NOMO-1 treated with DMSO at 0.1 percent for 48 hours (cell line): ENCODE results near the gene SLC41A1.
"Not testable (repeated sequence)": the region's sequence is repeated elsewhere in the genome, so short reads cannot be mapped to it uniquely, and the experiment has no call there.

Experiments
- DNase-seq: peaks from one replicate; lab custom pipeline; 2025; ENCODE audit not compliant: unreplicated experiment; lab: John Stamatoyannopoulos, UW

The SLC41A1 gene

DNA sequence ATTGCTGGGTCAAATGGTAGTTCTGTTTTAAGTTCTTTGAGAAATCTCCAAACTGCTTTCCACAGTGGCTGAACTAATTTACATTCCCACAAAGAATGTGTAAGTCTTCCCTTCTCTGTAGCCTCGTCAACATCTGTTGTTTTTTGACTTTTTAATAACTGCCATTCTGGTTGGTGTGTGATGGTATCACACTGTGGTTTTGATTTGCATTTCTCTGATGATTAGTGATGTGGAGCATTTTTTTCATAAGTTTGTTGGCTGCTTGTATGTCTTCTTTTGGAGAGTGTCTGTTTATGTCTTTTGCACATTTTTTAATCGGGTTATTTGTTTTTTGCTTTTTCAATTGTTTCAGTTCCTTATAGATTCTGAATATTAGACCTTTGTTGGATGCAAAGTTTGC, 10.3 kb upstream of the SLC41A1 start:
- DNase-seq = not testable (repeated sequence)

DNA sequence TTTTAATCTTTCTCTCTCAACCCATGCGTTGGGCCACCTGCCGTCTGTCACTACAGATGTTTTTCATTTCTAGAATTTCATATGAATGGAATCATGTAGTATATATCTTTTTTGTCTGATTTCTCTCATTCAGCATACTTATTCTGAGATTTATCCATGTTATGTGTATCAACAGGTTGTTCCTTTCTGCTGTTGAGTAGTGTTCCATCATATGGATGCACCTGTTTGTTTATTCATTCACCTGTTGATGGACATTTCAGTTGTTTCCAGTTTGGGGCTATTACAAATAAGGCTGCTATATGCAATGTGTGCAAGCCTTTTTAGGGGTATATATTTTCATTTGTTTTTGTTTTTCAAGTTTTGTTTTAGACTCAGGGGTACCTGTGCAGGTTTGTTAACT, 9.4 kb upstream of the SLC41A1 start:
- DNase-seq = no peak

DNA sequence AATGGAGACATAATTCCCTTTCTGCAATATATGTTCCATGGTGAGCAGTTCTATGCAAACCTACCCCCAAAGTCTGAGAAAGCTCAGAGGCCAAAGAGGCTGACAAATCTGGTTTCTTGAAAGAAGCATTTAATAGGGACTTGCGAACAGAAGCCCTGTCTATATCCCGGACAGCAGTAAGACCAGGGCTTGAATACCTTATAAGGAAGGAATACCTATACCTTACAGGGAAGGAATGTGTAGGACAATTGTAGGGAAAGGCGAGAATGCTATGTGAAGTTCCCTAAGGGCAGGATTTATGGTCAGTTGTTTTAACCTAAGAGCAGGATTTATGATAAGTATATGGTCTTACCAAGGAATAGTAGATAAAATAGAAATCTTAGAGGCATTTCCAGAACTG, 5.0 kb upstream of the SLC41A1 start:
- no peak for DNase-seq

DNA sequence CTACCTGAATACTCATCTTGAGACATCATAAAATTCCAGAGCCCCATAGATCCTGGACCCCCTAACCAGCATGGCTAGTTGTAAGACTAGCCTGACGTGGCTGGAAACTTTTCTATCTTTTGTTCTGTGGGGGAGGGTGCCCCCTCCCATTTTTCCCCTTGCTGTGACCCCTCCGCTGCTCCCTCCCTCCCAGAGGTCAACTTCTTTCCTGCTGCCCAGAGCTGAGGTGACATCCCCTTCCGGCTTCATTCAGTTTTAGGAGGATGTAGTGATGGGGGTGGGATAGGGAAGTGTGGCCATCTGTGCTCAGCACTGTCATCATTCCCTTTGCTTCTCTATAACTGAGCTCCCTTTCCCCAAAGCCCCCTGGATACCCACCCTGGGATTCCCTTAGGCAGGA, 4.4 kb upstream of the SLC41A1 start:
- no peak for DNase-seq

DNA sequence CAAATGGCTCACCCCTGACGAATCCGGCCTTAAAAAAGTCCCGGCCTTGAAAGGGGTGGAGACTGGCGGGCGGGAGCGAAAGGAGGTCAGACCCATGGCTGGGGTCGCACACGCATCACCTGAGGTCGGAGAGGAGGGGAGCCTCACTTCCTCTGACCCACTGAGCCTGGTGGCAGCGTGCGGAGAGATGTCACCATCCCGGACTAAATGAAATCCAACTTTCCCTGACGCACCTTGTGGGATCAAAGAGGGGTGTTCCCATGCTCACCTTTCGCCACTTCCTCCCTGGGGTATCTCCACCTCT, 709 bp upstream of the SLC41A1 start:
- no peak for DNase-seq

DNA sequence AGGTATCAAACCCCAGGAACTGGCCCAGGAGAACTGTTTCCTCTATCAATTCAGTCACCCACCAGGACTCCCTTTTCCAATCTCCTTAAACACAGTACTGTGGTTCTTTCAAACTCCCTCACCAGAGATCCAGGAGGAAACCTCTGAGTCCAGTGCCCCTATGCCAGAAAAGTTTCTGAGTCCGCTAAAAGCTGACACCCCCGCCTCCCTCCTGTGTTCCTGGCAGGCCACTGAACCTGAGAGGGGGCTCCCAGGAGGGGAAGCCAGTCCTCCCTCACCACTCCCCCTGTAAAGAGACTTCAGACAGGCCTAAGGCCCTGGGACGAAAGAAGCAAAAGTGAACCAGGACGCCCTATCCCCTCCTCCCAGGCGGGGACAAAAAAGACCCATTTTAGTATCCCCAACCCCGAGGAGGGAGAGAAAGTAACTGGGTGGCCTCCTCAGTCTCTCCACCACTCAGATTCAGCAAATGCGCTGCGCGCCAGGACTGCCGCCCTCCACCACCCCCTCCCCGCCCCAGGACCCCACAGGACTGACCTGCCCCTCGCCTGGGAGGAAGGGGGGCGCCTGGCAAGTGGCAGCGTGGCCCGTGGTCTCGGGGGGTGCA, 624 bp downstream of the SLC41A1 start:
- DNase-seq = no peak

DNA sequence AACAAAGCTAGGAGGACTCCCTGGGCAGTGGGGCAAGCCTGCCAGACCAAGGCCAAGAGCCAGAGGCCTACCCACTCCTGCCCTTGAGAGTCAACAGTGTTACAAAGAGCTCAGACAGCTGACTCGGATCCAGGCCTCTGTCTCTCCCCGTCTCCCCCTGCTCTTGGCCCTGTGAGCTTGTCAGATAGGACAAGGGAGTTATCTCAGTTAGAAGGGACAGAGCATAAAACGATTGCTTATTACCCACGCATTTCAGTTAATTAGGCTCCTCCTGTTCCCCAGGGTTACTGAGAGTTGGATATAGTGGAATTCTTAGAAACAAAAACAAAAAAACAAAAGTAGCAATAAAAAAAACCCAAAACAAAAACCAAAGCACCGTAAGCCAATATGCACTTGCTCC, 1.3 kb downstream of the SLC41A1 start:
- no peak for DNase-seq

DNA sequence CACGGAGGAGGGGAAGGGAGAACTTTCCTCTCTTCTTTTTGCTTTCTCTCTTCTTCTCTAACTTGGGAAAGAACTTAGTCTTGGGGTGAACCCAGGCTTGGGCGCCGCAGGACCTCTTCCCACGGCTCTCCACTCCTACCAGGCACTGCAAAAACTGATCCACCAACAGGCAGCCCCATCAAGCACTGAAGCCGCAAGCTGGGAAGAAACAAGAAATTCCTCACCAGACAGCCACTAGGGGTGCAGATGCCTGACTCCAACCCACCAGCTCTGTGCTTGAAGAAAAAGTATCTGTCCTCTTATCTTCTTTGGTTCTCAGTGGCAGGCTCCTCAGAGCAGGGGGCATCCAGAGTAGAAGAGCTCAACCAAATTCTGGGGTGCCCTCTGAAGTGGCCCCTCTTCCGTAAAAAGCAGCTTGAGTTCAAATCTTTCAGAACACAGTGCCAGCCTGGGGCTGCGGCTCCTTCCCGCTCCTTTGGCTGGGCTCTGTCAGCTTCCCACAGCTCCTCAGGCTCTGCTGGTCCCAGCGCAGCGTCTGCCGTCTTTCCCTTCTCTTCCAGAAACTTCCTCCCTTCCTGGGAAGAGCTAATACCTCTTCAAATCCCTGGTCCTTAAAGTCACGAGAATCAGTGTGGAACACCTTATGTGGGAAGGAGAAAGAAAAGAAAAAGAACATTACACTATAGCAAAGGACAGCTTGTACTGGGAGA, 2.4 kb downstream of the SLC41A1 start:
- DNase-seq = no peak

DNA sequence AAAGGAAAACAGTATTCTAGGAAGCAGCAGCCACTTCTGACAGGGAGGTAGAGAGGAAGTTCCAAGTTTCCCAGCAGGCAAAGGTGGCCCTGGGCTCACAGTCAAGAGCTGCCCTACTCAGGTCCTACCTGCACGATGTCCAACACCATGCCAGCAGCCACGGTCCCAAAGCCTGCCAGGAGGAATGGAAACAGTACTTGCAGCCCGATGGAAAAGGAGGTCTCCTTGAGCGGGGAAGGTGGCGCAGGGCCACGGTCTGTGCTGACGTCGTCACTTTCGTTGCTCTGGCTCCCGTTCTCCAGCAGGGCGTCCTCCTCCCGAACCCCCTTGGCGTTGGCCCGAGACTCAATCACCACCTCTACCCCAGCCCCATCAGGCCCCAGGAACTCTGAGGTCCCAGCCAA, 3.1 kb downstream of the SLC41A1 start:
- no peak for DNase-seq

DNA sequence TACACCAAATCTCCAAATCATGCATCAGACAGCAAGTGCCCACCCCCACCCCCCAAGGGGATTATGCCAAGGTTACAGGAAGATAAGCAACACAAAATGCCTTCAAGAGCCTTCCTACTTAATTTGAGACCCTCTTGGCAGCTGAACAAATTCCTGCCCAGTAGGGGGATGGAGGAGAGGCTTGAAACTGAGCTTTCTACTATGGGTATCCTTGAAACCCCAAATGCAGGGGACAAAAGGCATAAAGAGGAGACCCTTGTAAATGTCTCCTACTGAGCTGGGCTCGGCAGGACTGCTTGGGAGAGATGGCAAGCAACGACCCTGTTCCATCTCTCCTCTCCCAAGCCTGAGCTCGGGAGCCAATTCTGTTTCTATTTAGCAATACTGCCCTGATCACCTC, 3.5 kb downstream of the SLC41A1 start:
- no peak for DNase-seq

DNA sequence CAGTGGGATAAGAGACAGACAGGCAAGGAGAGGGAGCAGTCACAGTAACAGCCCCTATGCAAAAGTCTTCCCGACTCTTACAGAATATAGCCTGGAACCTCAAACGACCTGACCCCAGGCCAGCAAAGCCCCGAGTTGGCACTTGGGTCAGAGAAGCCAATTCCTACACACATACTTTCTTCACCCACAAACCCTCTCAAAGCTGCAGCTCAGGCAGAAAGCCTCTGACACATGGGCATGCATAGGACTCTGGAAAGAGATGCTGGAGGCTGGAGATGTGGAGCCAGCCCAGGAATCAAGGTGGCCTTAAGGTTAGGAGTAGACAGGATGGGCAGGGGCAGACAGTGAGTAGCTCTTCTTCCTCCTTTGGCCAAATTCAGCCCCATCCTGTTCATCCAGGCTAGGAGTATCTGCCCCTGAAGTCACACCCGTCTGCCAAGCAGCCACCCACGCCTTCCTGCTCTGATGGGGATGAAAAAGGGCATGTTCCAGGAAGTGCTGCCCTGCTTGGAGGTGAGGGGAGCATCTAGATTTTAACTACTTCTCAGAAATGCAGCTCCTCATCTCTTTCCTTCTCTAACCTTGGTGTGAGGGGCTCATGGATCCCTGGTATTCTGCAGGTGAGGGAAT, 7.8 kb downstream of the SLC41A1 start:
- DNase-seq = no peak

DNA sequence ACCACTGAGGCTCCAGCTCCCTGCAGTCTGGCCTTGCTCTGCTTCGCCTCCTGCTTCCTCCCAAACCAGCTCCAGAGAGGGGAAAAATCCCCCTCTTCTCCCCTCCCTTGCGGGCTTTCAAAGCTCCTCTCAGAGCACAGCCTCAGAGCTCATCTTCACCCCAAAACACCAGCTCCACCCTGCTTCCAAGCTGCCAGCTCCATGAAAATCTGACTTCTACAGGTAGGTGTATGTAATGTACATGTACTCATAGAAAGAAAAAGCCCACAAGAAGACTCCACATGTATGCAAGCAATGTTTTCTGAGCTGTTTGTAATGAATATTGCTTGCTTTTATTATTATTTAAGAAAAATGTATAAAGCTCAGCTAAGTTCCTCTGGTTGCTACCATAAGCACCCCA, 8.4 kb downstream of the SLC41A1 start:
- no peak for DNase-seq

DNA sequence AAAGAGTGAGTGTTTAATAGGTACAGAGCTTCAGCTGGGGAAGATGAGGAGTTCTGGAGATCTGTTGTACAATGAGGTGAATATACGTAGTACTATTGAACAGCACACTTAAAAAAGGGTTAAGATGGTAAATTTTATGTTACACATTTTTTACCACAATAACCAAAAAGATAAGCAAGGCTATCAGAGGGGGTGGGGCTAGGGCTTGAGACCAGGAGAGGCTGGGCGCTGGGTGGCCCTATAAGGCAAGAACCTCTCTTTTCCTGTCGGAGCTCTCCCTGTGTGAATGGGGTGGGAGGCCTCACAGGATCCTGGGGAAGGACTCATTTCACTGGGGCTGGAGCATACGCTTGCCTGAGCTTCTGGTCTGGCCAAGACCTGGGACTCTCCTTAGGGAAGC, 9.0 kb downstream of the SLC41A1 start:
- DNase-seq = no peak

DNA sequence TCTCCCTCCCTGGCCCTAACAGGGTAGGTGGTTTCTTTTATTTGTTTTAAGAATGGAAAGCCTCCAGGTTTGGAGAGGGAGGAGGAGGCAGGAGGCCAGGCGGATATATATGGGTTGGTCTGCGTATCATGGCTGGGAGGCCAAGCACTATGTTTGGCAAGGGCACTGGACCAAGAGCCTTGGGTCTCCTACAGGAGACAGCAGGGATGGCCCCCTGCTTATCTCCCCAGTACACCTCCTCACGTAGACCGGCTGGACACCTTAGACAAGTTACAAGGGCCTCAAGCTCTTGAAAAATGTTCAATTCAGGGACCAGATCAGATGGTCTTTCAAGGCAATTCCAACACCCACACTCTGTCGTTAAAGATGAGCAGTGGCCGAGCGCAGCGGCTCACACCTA, 10.9 kb downstream of the SLC41A1 start:
- no peak for DNase-seq

DNA sequence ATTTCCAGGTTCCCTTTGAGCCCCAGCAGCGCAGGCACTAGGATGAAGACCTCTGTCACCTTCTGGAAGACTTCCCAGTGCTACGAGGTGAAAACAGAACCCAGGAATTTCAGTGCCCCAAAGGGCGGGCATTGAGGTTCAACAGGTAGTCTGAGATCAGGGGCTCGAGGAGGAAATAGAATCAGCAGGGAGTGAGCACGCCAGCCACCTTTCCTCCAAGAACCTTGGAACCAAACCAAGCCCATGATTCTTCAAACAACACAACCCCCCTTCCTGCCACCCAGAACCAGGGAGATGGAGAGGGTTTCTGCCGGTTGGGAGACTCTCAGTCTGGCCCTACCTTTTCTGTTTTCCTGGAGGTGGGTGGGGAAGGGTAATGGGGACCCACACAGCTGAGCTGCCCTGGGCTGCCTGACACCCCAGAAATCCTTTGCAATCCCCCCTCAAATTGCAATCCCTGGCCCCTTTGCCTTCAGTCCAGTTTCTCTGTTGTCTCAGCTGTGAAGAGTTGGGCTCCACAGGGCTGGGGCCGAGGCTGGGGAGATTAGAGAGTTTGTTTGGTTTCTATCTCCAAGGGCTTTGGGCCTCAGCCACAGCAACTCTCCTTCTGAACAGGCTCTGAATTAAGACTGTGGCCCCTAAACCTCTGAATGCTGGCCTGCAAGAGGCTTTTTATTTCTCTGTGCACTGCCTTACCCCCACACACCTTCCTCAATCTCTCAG, 11.9 kb downstream of the SLC41A1 start:
- no peak for DNase-seq

DNA sequence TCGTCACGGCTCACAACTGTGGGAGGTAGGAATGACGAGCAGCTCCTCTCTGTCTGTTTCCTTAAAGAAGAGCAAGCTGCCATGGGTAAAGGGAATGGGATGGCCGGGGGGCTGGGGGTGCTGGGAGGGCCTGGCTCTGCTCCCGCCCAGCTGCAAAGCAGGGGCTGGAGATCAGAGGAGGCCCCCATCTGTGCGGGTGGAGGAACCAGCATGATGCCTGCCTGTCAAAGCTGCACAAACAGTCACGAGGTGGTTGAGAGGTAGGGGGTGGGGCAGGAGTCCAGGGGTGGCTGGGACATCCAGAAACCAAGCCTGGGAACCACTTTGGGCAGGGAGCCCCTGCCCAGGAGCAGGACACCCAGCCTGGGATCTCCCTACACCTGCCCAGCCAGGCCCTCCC, 12.6 kb downstream of the SLC41A1 start:
- DNase-seq = no peak

DNA sequence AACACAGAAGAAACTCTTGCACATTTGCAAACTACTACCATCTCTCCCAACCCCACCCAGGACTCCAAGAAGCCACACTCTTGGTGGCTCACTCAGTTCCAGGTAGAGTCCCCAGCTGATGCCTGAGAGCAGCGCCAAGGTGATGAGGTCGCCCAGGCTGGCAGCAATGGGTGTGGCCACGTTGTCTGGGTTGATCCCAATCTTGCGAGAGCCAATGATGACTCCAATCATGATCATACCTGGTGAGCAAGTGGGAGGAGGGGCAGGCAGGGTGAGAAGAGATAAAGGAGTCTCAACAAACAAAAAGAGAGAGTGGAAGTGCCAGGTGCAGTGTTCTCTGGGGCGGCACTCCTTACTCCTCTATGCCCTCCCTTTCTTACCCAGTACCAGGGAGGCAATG, 14.4 kb downstream of the SLC41A1 start:
- DNase-seq = no peak

DNA sequence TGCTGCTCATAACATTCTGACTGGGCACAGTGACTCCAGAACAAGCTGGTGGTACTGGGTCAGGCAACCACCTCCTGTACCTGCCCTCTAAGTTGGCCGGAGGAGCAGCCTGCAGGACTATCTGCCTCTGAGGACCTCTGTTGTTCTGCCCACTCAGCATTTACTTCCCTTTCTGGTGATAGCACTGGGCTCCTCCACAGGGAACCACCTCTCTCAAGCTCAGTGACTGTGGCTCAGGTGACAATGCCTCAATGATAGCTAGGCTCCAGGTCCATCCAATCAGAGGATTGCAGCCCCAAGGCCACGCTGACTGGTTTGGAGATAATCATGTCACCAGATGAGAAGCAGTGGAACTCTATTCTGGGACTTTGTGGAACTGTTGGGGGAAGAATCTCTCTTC, 15.8 kb downstream of the SLC41A1 start:
- no peak for DNase-seq

DNA sequence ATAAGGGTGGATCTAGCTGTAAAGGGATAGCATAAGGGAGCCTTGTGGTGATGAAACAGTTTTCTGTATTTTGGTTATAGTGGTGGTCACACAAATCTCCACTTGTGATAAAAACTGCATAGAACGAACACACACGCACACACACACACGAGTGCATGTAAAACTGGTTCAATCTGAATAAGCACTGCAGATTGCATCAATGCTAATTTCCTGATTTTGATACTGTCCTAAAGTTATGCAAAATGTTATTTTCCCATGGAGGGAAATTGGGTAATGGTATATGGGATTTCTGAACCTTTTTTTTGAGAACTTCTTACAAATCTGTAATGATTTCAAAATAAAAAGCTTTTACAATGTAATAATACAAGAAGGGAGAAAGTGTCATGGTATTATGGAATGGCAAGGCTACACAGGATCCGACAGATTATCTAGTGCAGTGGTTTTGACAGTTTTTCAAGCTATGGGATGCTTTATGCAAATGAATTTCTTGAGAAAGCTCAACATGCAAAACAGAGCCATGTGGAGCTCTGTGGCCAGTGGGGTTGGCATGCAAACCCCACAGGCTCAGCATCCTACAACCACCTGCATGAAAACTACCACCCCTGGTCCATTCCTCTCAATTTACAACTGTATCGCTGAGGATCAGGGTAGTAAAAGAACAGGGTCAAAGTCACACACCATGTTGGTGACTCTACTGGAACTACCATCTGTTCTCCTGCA, 18.8 kb downstream of the SLC41A1 start:
- no peak for DNase-seq

DNA sequence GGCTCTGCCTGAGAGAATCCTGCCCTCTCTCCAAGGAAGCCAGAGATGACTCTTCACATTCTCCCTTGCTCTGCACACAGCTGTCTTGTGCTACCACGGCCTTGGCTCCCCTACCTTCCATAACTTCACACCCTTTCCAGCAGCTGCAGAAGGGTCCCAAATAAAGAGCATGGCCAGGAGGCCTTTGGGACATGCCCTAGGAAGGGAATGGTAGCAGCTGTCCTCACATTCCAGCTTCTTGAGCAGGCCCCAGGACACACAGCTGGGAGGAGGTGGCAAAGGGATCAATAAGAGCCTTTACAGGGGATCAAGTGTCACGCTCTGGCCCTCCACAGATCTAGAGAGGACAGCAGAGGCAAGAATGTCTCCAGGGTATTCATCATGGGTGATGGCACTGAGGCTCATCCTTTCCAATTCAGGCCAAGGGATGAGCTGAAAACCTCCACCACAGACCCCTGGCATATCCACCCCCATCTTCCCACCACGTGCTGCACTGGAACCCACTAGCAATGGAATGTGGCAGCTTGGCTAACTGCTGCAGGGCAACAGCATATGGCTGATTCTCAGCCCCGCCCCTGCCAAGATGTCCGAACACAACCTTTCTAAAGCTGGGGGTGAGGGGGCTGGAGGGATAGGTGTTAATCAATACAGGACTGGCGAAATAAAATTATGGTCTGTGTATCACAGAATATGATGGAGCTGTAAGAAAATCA, 19.9 kb downstream of the SLC41A1 start:
- DNase-seq = no peak

DNA sequence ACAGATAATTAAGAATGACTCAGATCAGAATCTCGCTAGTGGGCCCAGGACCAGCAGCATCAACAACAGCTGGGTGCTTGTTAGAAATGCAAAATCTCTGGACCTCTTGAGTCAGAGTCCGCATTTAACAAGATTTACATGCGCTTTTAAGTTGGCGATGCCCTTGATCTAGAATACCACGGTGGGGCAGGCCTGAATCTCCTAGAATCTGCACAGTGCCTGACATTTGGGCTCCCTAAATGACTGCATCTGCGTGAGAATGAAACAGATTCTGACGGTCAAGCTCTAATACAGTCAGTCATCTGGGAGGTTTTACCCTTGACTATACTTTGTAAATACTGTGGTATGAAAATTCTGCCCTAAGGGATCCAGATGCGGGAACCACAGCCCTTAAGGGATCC, 20.5 kb downstream of the SLC41A1 start:
- DNase-seq = no peak
